GM12873 (cell line): Measurements from ENCODE around the gene MAST1.

Source experiments
- CTCF ChIP-seq: IDR thresholded peaks from 2 replicates; pipeline ENCODE4 v1.5.1; 2012; ENCODE audit warnings: low read depth, mild to moderate bottlenecking, moderate library complexity, low read length, control low read depth; ENCODE audit not compliant: insufficient read depth; ENCODE audit errors: missing control alignments

The MAST1 gene

GRCh38 chr19:12891553-12892021 lies 53.3 kb downstream of the MAST1 start:
- TF ChIP-seq CTCF: no peak

- no peak for TF ChIP-seq CTCF
Measured at GRCh38 chr19:12893582-12893981, 55.3 kb downstream of the MAST1 start.

GRCh38 chr19:12896460-12896859 lies 58.1 kb downstream of the MAST1 start:
- no peak for TF ChIP-seq CTCF

- peak; percentile 6 for TF ChIP-seq CTCF
Measured at GRCh38 chr19:12899891-12900518, 61.7 kb downstream of the MAST1 start.

GRCh38 chr19:12907166-12907565 lies 68.9 kb downstream of the MAST1 start:
- no peak for TF ChIP-seq CTCF

- TF ChIP-seq CTCF: no peak
Measured at GRCh38 chr19:12912571-12912970, 74.3 kb downstream of the MAST1 start.

GRCh38 chr19:12913011-12913561 lies 74.8 kb downstream of the MAST1 start:
- TF ChIP-seq CTCF: no peak
